ENCODE results near the gene ATP10D. TPM values are rescaled to one million over a fixed set of nuclear protein-coding genes. Genes with fewer than 3 reads are reported as not detected.
A peak's percentile ranks its signal among the peaks of the same experiment; 100 is the strongest.

The ATP10D gene
- total RNA-seq: 7.7 TPM

DNA sequence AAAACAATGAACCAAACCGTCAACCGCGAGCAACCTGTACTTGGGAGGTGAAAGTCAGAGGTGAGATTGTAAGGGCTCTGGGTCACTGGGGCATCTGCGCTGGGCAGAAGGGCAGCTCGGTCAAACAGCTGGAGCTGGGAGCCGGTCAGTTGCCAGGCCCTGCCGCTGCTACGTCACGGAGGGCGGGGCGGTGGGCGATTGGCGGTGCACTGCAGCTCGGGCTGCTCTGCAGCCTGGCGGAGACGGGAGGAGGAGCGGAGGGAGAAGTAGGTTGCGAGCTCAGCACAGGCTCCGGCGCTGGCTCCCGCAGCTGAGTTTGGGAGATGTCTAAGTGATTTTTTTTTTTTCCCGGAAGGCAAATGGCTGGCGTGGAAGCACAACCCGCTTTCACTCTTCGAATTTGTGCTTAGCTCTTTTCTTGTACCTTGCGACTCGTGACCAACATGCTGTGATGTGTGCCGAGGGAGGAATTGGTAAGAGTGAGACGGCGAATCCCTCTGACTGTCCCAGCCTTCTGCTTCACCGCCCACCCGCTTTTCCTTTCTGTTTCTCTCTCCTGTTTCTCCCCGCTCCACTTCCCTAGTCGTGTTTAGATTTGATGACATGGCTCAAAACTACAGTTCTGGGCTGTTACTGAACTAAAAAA is at the start of gene ATP10D:
ATP10D (plus strand) TSS at position 229 of the 646 bp plus-strand sequence. CDS start 27,266 bp downstream, outside the sequence.
- DNase-seq (ENCODE audit: low spot score in 2 of 2) (peak; percentile 57 to 78), FAIRE-seq (peak; percentile 3)

DNA sequence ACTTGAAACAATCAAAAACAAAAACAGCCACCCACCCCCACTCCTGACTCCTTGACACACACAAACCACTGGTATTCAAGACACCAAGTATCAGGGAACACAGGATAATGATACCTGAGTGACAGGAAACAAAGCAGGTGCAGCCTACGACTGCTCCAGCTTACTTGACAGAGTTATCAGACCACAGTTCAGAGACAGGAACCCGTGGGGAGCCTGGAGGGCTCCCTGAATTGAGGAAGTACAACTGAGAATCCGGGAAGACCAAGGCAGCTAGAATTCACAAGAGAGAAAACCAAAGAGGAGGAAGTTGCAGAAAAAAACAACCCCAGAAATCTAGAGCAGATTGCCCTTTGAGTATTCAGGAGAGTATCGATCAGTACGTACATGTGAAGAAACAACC is 42.1 kb upstream of the ATP10D start:
- DNase-seq (ENCODE audit: low spot score in 2 of 2) (no peak), FAIRE-seq (no peak)

DNA sequence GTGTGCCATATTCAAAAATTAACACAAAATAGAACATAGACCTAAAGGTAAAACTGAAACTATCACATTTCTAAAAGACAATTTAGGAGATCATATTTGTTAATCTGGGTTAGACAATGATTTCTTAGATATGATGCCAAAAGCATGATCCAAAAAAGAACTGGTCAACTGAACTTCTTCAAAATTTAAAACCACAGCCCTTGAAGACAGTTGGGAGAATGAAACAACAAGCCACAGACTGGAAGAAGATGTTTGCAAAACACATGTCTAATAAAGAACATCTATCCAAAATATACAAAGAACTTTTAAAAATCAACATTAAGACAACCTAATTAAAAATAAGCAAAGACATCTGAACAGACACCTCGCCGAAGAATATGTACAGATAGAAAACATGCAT is 41.0 kb upstream of the ATP10D start:
- FAIRE-seq (no peak), DNase-seq (ENCODE audit: low spot score in 2 of 2) (no peak)

DNA sequence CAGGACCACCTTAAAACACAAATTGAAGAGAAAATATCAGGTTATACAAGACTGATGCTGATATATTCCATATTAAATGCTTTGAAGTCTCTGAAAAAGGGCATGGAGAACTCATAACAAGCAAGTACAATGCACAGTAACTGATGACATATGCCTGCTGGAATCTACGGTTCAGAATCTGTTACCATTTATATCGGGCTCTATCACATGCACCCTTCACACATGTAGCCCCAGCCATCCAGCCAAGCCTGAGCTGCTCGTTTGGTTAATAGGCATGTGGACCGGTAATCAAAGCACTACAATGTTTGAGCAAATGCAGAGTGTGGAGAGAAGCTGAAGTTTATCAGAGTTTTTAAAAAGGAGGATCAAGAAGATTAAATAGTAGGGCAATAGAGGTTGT is 33.4 kb upstream of the ATP10D start:
- FAIRE-seq: no peak

DNA sequence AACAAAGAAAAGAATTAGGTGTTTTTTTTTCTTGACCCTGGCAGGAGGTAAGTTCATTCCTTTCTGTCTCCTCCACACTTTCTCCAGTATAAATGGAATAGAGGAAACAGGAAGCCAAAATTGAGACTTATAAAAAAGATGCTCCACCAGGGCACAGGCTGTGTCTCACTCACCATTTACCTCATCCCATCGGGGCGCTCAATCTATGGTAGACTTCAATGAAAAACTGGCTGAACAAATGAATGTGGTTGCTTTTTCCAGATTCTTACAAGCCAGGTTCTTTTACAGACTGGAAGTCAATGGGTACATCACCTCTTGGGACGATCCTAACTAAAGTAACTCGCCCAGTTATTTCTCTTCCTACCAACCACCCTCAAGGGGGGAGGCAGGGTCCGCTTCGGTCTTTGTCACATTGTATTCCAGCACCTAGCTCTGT is 22.3 kb upstream of the ATP10D start:
- DNase-seq (ENCODE audit: low spot score in 2 of 2) (peak; percentile 7 to 24), FAIRE-seq (no peak)

More for the DNA sequence above, 33.4 kb upstream of the ATP10D start:
- no peak for DNase-seq (ENCODE audit: low spot score in 2 of 2)

DNA sequence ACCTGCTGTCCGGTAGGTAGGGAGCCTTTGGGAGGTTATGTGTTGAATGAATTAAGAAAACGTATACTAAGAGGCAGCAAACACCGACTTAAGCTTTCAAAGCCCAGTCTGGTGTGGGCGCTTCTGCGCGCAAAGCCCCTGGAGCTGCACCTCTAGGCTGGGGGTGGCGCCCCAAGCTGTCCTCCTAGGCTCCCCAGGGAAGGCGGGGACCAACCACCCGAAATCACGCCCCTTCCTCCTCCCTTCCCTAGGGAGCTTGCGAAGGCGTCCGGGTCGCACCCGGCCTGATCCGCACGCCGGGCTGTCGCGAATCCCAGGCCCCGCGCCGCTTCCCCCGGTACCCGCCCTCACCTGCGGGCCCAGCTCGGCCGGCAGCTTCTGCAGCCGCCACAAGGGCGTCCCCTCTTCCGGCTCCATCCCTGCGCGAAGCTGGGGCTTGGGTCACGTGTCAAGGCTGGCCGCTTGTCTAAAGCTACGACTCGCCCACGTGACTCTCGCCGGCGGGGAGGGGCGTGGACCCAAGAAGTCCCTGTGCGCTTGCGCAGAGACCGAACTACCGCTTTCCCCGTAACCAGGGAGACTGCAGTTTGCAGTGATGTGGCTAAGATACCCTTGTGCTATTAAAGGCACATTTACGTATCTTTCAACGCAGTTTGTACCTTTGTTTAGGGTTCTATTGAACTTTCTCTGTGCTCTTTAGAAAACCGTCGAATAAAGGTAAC is 21.7 kb upstream of the ATP10D start, which contains the start of gene COMMD8:
COMMD8 (minus strand) TSS at position 468 of the 722 bp plus-strand sequence; CDS start at position 417, 51 bp downstream.
- DNase-seq (ENCODE audit: low spot score in 2 of 2) (peak; percentile 85 to 91), FAIRE-seq (no peak)

DNA sequence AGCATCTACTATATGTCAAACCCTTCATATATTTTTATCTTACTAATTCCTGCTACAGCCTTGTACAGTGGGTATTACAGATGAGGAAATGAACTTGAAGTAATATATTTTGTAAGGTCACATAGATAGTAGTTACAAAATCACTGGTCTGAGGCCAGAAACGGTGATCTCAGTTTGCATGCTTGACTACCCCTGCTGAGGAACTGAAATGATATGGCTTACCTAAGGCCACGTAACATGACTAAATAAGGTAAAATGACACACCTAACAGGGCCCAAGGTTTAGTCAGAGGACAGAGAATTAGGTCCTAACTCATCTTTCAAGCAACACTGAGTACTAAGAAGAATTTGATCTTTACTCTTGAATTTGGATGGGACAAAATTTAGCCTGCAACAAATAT is 20.1 kb upstream of the ATP10D start:
- no peak for DNase-seq (ENCODE audit: low spot score in 2 of 2)
- FAIRE-seq: no peak

DNA sequence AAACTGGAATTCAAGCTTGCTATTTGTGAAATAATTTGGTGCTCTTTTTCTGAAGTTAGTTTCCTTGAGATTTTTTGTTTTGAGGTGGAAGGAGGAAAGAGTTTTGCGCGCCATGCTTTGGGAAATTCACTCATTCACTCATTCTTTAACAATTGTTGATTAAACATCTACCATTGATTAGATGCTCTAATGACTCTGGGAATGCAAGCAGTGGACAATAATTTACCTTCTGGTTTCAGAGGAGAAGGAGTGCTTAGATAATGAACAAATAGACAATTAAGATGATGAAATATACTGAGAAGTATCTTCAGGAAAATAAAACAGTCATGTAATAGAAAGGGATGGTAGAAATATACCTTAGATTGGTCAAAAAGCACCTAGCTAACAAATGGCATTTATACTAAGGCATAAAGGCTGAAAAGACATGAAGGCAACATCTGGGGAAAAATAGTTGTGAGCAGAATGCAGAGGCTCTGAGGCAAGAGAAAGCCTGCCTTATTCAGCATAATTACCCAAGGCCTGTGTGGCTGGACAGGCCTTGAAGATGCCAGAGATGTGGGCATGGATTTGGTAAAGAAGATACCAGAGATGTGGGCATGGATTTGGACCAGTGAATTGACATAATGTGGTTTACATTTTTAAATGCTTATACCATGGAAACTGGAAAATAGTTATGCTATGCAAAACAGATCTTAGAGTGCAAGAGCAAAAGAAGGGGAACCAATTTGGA is 18.9 kb upstream of the ATP10D start:
- FAIRE-seq: no peak
- no peak for DNase-seq (ENCODE audit: low spot score in 2 of 2)

DNA sequence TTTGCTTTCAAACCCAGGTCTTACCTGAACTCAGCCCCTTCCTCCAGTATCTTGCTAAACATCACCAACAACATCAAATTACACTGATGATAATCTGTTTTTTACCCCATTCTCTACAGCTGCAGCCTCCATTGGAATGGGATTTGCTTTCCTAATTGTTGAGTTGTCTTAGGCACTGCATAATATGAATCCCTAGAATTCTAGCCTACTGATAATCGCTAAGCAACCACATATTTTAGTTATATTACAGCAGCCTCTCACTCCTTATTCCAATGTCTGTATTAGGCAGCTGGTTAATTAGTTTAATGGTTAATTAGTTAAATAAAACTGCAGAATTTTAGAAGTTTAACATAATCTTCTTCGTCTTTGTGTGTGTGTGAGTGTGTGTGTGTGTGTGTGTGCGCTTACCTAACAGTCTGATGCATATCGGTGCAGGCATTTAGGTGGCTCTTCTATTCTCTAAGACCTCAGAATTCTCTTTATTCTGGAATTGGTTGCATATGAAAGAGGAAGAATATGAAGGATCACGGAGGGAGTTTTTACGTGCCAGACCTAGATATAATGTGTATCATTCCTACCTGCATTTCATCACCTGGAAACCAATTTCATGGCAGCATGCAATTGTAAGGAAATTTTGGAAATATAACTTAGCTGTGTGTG is 16.2 kb upstream of the ATP10D start:
- DNase-seq (ENCODE audit: low spot score in 2 of 2) (no peak), FAIRE-seq (no peak)

DNA sequence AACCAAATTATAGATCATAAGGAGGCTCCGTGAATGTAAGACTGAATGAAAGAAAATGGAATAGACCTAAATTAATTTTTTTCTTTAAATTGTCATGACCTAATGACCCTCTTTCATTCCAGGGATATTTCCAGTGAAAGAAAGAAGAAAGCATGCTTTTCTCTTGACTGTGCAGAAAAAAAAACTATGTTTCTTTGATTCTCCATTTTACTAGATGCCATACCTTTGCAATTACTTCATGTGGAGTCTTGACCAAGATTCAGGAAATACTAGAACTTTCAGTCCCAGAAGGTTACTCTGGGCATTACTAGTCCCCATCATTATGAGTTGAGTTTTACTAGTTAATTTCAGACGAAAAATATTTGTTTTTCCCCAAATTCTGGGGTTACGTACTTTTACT is 15.1 kb upstream of the ATP10D start:
- FAIRE-seq (no peak), DNase-seq (ENCODE audit: low spot score in 2 of 2) (no peak)

DNA sequence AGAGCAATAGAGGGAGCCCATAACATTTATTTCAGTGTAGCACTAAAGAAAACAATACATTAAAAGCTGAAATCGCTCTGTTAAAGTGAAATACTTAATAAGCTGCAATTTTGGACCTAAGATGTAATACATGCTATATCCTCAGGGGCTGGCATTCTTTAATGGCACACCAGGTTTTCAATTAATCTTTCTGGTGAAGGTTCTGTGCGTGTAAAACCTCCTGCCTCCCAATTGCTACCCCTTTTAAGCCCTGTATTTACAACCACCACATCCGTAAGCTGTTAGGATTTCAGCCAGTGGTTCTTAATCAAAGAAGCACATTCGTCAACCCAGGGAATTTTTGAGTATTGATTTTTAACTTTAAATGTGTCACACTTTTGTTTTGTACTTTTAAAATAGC is 14.0 kb upstream of the ATP10D start:
- FAIRE-seq (no peak), DNase-seq (ENCODE audit: low spot score in 2 of 2) (no peak)

DNA sequence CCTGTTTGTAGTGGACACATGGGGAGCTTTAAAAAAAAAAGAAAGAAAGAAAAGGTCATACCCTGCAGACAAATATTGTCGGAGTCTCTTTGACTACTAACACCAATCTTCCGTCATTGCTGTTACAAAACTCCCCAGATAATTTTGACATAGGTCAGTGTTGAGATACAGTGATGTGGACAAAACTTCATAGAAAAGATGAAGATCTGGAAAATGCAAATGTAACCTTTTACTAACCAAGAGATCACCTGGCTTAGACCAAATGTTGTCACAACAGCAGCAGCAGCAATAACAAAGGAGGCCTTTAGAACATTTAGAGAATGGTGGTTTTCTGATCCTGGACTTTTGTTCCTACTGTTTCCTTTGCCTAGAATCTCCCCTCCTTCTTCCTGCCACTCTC is 13.5 kb upstream of the ATP10D start:
- FAIRE-seq (no peak), DNase-seq (ENCODE audit: low spot score in 2 of 2) (no peak)

DNA sequence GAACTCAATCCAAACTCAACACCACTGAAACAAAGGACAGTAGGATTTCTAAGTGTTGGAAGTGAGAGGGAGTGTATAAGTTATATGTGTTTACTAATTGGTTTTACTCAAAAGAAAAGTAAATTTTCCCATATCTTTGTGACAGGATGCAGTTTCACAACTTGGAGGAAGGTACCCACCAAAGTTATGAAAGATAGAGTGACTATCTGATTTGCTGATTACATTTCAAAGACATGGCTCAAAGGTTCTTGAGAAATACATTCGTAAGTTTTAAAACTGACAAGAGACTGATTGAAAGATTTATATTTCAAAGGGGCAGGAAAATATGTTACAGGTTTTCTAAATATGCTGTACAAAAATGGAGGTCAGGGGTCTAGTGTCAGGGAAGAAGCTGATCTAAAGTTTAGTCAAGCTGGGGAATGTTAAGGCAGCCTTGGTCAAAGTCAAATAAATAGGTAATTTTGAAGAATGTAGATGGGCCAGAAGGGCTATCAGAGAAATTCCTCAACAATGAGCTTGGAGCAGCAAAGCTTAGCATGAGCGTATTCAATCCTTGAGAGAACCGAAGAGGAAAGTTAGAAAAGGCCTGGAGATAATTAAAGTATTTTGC is 11.8 kb upstream of the ATP10D start:
- DNase-seq (ENCODE audit: low spot score in 2 of 2): no peak
- FAIRE-seq: no peak

DNA sequence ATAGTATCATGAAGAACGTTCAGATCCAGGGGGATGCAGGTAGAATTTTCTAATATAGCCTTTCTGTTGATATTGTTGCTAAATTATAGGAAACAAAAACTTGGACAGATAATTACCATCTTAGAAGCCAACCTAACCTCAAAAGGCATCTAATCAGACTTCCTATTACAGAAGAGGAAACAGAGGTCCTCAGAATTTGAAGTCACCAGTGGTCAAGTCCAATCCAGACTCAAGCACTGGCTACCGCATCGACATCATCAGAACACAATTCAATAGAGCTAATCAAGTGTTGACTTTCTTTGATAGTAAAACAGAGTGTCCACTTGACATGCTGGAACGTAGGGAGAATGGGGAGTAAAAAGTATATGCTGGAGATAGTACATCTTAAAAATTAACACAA is 10.3 kb upstream of the ATP10D start:
- FAIRE-seq (no peak), DNase-seq (ENCODE audit: low spot score in 2 of 2) (no peak)

DNA sequence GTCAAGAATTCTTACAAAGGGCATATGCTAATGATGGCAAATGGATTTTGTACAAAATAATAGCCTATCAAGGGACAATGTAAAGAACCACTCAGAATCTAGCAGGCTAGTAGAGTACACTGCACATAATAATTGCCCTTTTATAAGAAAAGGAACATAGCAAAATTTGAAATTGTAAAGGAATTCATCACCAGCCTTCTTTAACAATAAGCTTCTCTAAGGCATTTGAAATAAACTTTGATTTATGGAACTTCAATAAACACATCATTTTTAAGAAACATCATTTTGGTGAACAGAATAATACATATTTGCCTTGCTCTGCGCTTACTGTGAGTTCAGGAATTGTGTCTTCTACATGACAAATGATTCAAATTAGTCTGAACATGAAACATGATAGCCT is 9.7 kb upstream of the ATP10D start:
- DNase-seq (ENCODE audit: low spot score in 2 of 2) (no peak), FAIRE-seq (no peak)

DNA sequence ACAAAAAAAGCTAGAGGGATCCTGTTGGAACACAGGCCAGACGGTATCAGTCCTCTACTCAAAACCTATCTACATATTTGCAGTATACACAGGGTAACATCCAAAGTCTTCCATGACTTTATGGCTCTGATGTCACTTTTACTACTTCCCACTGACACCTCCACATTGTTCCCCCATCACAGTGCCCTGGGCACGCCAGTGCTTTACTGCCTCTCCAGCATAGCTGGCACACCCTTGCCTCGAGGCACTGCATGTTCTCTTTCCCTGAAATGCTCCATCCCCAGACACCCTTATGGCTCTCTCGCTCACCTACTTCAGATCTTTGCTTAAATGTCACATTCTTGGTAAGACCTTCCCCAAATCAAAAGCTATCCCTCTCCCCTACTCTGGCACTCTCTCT is 6.3 kb upstream of the ATP10D start:
- DNase-seq (ENCODE audit: low spot score in 2 of 2) (no peak), FAIRE-seq (no peak)

DNA sequence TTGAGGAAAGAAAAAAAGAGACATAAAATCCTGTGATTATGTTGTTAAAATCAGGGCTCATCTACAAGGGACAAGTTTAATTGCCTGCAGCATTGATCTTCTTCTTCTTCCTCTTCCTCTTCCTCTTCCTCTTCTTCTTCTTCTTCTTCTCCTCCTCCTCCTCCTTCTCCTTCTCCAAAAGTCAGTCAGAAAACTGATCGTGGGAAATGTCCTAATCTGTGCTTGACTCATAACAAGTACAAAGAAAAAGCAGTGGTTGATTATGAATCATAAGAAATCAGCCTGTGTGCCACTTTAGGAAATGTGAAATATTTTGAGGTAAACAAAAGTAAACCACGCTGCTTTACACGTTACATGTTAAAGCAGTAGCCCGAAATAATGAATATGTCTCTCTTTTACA is 2.7 kb upstream of the ATP10D start:
- DNase-seq (ENCODE audit: low spot score in 2 of 2) (no peak), FAIRE-seq (no peak)

DNA sequence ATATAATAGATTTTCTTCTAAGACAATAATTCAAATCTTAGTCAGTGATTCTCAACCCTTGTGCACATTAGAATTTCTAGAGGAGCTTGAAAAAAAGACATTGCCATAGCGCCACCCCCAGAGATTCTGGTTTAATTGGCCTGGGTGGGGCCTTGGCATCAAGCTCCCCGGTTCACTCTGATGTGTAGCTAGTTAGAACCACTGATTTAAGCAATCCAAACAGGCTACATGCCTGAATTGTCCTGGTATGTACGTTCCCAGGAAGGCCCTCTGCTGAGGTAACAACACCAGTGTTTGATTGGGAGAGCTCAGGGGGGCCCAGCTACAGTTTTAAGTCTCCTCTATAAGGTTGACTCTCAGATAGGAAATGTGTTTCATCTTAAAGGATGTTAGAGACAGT is 1.3 kb upstream of the ATP10D start:
- DNase-seq (ENCODE audit: low spot score in 2 of 2) (no peak), FAIRE-seq (no peak)

DNA sequence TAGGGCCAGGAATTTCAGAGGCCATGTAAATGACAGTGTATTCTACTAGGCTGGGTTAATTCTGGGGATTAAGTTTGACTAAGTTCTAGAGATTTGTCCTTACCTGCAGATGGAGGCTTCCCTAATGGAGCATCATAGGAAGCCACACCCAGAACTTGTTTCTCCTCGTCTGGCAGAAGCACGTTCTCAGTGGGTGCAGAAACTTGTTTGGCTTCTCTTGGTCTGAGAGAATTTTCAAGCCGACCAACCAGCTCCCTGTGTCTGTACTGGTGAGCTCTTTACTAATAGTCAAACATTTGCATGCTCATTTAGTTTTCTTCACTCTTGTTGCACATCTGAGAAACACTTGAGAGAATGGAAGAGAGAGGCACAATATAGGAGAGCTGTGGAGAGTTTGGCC is 907 bp upstream of the ATP10D start:
- DNase-seq (ENCODE audit: low spot score in 2 of 2) (no peak), FAIRE-seq (no peak)

DNA sequence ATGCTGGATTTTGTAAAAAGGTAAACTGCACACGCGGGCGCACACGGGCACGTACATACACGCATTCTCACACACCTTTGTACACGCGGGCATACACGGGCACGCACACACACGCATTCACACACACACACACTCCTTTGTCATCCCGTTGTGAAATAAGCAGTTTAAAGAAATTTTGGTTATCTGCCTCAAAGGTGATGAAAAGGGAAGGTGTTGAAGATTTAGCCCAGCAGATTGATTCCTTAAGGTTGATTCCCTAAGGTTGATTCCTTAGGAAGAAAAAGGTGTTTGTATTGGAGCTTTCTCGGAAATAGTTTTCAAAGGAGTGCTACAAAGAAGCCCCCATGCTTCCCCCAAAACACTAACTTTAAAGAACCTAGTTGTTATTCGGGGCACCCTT is 693 bp downstream of the ATP10D start:
- DNase-seq (ENCODE audit: low spot score in 2 of 2) (no peak), FAIRE-seq (no peak)

All from frontal cortex (tissue), 4 donors.